GM12865 (cell line): ENCODE results near the gene LMF1.

Experiments
- DNase-seq: peaks from one replicate; pipeline ENCODE4 v3.0.0; 2010; ENCODE audit warnings: low read depth
- H3K4me3 ChIP-seq: 2 replicates; pipeline ENCODE4 v1.5.1; 2011; ENCODE audit warnings: mild to moderate bottlenecking, low read depth, low read length, control low read depth
- CTCF ChIP-seq: IDR thresholded peaks from 2 replicates; pipeline ENCODE4 v1.5.1; 2011; ENCODE audit warnings: low read length, control low read depth, low read depth, inconsistent platforms; ENCODE audit not compliant: insufficient read depth; ENCODE audit errors: missing control alignments

Gene LMF1

GRCh38 chr16:828891-829290 is 141.9 kb downstream of the LMF1 start:
- DNase-seq, result no peak
- TF ChIP-seq CTCF, result no peak
- no peak overlapping the region for H3K4me3 ChIP-seq

GRCh38 chr16:827513-827912 is 143.3 kb downstream of the LMF1 start:
- DNase-seq, result no peak
- TF ChIP-seq CTCF, result no peak
- H3K4me3 ChIP-seq, result no peak overlapping the region

- H3K4me3 ChIP-seq, result no peak overlapping the region
- TF ChIP-seq CTCF, result no peak
- DNase-seq, result no peak
Observed at GRCh38 chr16:825341-826061, 145.3 kb downstream of the LMF1 start.

- DNase-seq, result no peak
- TF ChIP-seq CTCF, result no peak
- H3K4me3 ChIP-seq, result no peak overlapping the region
Observed at GRCh38 chr16:824601-825000, 146.2 kb downstream of the LMF1 start.

- TF ChIP-seq CTCF, result no peak
- no peak for DNase-seq
- no peak overlapping the region for H3K4me3 ChIP-seq
Observed at GRCh38 chr16:824194-824593, 146.6 kb downstream of the LMF1 start.

GRCh38 chr16:822909-823297 is 147.9 kb downstream of the LMF1 start:
- H3K4me3 ChIP-seq, result no peak overlapping the region
- no peak for DNase-seq
- no peak for TF ChIP-seq CTCF
